ENCODE measurements around the gene BTBD9.

Gene BTBD9

DNA sequence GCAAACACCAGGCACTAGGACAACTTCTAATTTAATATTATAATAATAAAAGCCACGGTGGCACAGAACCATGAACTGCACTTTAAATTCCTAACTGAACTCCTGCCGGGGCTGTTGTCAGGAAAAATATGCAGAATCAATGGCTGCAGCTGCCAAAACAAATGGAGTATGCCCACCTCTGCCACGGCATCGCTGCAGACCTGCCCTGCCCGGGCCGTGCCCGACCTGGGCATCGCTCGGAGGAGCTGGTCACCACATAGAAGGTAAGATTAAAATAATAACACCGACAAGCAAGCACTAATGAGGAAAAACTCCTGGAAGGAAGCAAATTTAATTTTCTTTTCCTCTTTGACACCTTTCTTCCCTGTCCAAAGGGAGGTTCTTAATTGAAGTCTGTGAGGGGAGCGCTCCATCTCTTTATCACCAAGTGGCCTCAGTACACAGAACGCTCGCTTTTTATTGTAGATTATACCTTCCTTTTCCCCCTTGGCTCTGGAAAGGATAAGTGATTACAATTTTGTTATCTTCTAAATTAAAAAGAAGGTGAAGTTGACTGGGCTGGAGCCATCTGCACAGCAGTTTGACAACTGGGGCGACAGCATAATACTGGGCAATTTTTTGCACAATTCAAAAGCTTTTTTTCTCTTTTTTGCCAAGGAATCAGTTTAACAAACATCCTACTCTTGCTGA lies 468.9 kb downstream of the BTBD9 start:
- no peak for DNase-seq

DNA sequence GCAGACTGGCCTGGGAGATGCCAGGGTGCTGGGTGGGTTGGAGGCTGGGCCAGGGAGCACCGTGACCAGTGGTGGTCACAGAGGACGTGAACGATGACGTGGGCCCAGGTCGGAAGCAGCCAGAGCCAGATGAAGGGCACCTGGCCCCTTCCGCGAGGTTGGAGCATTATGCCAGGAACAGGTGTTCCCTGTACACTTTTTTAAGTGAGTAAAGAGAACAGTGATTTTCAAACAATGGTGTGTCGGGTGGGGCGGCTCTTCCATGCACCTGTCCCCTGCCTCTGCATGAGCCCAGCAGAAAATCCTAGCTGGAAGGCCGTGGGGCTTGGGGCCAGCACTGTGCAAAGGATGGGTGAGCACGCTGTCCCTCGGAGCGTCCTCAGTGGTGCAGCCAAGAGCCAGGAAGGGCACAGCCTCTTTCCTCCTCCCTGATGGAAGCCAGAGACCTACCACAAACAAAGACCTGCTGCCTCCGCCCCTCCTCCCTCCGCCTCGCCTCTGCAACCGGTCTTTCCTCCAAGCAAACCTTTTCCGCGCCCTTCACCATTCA lies 469.7 kb downstream of the BTBD9 start:
- no peak for DNase-seq

DNA sequence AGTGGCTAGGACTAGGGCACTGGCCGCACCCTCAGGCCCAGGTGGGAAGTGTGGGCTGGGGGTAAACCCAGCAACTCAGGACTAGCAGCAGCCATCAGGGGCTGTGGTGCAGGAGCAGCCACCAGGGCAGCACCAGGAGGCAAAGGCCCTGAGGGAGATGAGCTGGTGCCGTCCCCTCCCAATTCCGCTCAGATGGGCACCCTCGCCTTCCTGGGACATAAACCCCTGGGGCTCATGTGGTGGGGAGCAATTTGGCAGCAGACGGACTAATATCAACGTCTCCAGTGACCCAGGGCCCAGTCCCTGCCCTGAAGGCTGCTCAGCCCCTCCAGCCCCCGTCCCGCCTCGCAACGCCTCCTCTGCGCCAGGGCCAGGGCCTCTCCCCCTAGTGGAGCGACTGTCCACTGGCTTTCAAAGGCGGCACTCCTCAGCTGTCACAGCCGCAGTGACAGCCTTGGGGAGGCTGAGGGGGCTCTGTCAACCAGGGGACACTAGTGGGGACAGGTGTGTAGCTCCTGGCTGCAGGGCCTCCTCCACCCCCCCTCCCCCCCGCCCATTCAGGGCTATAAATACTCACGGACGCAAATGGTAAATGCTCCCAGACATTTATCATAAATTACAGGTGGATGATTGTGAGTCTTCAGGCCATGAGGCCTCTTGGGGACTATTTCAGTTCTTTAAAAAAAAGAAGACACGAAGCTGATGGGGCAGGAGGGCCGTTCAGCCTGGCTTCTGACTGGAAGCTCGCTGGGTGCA lies 470.3 kb downstream of the BTBD9 start:
- DNase-seq, result no peak

DNA sequence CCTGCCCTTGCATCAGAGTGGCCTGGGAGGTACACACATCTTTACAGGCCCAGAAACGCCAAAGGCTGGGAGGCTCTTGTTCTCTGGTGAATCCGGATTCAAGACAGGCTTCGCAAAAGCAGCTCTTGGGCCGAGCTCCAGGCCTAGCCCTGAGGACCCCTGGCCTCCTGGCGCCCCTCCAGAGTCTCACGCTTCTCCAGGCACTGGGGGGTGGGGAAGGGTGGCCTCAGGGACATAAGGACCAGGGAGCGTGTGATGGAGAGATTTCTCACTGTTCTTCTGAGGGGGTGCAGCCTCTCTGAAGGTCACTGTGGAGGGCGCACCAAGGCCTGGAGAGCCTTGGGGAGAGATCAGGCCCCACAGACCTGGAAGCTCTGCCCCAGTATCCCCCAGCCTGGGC lies 471.0 kb downstream of the BTBD9 start:
- DNase-seq, result no peak

DNA sequence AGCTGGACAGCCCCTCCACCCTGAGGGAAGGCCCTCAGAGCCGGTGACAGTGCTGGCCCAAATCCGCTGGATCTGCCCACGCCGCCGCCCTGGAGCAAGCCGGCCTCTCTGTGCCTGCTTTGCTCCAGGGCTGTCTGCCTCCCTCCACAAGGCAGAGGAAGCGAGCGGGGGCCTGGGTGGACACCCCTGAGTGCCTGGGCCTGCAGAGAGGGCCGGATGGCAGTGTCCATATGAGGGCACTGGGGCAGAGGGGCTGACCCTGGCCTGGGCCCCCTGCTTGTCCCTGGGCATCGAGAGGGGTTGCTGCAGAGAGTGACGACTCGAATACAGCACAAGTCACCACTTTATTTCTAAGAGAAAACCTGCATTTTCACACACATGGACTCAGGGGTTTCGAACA lies 471.6 kb downstream of the BTBD9 start:
- DNase-seq, result no peak

DNA sequence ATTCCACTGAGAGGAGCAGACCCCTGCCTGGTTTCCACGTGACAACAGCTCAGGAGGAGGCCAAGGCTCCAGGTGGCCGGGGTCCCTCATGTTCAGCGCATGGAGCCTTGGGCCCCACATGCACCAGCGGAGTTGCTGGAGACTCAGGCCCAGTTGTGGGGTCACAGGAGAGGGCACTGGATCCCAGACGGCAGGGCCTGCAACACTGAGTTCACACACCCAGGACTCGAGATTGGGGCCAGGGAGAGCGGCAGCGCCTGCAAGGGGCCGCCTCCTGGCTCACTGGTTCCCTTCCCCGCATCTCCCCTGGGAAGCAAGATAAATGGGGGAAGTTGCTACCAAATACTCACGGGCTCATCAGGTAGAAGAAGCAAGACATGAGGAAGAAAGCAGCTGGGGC lies 472.1 kb downstream of the BTBD9 start:
- no peak for DNase-seq

DNA sequence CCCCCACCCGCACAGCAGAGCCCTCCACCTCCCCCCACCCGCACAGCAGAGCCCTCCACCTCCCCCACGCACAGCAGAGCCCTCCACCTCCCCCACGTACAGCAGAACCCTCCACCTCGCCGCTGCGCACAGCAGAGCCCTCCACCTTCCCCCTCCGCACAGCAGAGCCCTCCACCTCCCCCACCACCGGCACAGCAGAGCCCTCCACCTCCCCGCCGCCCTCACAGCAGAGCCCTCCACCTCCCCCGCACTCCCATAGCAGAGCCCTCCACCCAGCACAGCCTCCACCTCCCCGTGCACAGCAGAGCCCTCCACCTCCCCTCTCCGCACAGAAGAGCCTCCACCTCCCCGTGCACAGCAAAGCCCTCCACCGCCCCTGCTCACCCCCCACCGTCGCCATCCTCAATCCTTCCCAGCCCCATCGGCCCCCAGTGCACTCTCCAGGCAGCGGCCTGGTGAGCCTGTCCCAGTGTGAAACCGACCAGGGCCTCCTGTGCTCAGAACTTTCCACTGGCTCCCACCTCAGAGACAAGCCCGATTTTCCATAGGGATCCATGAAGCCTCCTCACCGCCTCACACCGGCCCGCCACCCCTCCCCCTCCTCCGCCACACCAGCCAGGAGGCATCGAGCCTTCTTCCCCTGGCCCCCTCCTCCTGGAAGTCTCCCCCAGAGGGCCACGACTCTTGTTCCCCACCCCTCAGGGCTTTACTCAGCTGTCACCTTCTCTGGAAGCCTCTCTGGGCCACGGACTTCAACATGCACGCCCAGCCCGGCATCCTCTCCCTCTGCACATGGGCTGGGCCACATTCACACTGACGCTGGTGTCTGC lies 473.1 kb downstream of the BTBD9 start:
- DNase-seq, result no peak

DNA sequence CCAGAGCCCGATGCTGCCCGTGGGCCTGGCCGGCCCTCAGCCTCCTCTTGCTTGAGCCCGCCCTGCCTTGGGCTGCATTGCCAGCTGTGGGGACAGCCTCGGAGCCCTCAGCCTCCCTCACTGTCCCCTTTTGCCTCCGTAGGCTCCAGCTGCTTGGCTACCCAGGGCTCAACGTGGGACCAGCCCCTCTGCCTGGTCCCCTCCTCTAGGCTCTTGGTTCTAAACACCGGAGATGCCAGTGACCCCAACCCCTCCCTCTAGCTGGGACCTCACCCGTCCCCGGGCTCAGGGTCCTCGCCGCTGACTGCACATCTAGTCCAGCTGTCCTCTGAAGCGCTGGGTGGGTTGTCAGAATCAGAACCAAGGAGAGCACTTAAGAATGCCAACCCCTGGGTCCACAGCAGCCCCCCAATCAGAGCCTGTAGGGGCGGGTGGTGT lies 475.0 kb downstream of the BTBD9 start:
- no peak for DNase-seq

DNA sequence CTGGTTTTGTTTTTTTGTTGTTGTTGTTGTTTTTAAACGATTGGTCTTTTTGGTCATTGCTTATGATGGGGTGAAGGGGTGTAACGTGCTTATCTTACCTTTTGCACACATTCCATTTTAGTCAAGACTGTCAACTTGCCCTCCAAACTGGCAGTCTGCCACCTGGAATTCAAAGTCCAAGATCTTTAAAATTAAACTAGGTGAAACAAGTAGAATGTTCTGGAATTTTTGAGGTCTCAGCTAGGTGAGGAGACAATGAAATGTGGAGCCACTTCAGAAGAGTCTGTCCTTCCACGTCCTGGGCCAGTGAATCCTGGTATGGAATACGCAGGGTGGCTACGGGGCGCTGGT lies 475.6 kb downstream of the BTBD9 start:
- DNase-seq, result no peak

DNA sequence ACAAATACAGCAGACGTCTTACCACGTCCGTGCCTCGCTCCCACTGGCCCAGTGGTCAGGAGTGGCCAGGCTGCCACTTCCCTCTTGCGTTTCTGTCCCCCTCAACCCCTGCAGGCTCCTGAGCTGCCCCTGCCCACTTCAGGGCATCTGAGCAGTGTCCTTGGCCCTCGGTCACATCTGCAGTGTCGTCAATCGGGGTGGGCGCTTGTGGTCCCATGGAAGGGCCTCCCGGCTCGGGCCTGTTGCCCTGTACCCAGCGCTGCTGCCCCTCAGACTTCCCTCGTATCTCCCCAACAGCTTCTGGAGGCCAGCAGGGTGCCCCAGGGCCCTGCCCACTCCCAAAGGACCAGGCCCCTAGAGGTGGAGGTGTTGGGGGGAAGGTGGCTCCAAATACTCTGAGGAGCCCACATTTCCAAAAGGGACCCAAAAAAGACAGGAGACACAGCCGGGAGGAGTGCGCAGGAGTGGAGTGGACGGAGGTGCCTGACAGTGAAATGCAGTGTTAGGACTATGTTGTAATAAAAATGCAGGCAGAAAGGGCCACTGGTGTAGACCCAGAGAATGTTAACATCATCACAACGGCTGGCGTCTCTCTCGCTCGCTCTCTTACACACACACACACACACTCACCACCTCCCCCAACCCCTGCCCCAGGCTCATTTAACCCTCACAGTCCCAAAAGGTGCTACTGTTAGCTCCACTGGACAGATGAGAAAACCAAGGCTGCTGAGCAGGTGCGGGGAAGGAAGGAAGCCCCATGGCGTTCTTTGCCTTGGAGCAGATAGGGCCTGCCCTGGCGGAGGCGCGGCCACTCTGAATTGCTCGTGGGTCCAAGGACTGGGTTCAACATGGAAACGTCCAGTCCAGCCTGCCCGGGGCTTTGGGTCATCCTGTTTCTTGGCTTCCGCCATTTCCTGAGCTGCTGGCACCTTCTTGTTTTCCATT lies 476.3 kb downstream of the BTBD9 start:
- no peak for DNase-seq

DNA sequence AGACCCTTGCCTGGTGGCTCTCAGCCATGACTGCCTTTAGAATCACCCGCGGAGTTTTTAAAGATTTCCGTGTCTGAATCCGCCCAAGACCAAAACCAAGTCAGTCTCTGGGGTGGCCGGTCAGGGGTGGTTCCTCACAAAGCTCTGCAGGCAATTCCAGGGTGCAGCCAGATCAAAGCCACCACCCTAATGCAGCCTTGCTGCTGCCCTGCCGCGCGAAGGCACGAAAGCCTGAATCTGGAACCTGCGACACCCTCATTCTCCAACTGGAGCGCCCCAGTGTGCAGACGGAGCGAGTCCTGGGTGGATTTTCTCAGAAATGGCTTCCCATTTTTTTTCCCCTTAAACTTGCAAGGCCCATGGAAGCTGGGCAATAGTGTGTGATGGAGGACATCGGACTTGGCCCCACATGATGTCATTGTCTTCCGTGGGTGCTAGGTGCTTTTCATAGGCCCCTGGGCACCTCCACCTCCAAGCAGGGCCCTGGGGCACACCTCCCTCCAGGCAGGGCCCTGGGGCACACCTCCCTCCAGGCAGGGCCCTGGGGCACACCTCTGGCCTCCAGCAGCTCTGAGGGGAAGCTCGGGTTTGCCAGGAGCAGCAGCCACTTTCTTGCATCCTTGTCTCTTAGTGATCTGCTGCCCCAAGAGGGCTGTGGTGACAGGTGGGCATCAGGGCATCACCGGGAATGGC lies 477.1 kb downstream of the BTBD9 start:
- no peak for DNase-seq

DNA sequence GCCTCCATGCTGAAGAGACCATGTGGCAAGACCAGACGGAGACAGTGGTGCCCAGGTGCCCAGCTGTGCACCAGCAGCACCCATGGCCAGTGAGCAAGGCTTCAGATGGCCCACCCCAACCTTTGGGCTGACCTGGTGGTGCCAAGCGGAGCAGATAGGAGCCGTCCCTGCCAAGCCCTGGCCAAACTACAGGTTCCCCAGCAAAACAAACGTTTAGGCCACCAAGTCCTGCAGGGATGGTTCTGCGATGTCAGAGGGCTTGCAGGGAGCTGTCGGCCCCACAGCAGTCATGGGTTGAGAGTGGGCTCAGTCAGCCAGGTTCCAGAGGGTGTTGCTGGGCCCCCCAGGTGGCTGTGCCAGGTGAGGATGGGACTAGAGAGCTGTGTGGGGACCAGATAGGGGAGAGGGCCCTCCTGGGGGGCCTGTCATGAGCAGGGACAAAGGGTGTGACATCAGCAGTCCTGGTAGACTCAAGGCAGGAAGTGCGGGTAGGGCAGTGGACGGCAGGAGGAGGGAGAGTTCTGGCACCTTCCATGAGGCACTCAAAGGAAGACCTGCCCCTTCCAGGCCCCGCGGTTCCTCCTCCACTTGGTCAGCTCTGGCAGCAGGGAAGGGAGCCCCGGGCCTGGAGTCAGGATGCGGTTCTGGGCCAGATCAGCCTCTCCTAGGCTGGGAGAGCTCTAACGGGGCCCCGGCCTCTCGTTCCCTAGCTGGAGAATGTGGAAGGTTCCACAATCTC lies 477.8 kb downstream of the BTBD9 start:
- no peak for DNase-seq

DNA sequence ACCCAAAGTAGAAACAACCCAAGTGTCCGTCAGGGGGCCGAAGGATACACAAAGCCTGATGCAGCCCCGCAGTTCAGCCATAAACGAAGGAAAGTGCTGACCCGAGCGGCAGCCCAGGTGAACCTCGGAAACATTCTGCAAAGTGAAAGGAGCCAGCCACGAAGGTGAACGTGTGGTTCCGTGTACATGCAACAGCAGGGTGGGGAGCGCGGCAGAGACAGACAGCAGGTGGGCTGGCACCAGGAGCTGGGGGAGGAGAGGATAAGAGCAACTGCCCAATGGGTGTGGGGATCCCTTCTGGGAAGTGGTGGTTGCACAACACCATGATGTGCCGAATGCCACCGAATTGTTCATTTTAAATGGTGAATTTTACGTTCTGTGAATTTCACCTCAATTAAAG lies 478.4 kb downstream of the BTBD9 start:
- no peak for DNase-seq

DNA sequence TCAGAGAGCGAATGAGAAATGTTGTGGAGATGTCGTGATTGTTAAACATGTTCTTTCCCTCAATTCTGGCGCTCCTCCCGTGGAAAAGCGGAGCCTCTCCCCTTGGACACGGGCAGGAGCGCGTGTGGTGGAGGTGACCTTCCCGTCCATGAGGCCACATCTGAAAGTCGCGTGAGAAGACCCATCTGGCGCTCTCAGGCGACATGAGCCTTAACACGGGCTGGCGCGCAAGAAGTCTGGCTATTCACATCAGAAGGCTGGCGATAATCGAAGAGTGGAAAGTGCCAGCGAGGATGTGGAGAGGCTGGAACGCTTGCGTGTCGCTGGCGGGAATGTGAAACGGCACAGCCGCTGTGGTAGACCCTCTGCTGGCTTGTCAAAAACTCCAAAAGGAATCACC lies 478.9 kb downstream of the BTBD9 start:
- DNase-seq, result no peak

DNA sequence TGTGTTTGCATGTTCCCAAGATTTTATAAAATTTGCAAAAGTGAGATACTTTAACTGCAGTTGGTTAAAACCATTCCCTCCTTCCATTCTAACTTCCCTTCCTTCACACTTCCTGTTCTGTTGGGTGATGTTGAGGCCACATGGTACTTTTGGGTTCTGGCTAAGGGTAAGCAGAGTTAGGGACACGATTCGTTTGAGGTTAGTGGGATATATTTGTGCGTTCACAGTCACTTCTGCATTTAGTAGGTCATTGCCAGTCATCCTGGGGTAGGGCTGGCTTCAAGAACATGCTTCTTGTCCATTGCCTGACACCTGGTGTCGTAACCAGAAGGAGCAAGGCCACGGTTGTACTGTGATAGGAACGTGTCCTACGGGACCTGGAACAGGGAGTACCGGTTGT lies 480.1 kb downstream of the BTBD9 start:
- DNase-seq, result no peak

DNA sequence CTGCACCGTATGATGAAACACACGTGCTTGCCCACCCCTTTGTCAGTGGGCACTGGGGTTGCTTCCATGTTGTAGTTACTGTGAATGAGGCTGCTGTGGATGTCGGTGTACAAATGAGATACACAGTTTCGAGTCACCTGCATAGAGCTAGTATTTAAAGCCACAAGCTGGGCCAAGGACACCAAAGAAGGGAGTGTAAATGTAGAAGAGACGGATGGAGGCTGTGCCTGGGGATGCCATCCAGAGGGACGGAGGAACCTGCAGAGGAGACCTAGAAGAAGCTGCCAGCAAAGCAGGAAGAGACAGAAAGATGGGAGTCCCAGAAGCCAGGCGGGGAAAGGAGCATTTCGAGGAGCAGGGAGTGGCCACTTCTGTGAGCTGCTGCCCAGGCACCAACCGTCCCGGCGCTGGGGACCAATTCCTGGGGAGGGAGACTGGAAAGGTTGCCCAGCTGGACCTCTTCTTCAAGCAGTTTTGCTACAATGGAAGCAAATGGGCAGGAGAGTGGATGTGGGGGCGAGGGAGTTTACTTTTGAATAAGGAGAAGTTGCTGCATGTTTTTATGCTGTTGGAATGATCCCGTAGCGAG lies 480.9 kb downstream of the BTBD9 start:
- no peak for DNase-seq

DNA sequence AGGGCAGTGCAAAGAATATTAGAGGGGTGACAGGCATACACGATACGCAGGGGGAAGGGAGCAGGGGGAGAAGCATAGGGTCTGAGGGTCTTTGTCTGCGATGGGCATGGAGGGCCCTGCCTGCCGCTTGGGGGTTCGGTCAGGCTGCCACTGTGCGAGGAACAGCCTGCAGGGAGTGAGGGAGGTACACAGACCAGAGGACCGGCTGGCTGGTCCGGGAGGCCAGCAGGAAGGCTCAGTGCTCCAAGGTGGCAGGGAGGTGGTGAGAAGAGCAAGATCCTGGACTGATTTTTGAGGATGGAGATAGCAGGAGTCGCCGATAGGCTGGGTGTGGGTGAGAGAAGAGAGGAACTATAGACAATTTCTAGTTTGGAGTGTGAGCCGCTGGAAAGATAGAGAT lies 481.8 kb downstream of the BTBD9 start:
- no peak for DNase-seq

DNA sequence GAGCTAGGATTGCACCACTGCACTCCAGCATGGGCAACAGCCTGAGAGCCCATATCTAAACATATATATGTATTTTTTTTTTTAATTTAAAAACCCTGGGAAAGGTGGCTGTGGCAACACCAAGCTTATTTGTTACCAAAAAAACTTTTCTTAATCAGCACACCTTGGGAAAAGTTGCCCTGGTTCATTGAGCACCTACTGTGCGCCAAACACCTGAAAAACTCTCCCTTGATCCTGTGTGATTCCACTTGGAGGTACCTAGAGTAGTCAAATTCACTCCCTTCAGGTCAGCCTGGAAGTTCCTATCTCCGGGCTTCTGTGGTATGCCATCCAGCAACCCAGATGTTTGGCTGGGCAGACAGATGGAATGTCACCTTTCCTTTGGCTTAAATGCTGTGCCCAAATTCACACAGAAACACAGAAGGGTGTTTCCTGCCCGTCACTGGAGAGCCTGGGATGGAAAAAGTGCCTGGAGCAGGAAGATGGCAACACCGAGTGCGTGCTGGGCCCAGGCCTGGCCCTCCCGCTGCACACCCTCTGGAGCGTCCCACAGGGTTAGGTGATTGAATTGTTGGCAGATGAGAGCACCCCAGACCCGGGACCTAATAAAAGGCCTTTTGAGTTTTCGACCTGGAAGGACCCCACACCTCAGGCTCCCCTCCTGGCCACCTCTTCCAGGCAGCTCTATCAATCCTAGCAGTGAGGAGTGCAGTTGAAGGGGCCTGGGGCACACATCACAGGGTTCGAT lies 482.7 kb downstream of the BTBD9 start:
- no peak for DNase-seq

DNA sequence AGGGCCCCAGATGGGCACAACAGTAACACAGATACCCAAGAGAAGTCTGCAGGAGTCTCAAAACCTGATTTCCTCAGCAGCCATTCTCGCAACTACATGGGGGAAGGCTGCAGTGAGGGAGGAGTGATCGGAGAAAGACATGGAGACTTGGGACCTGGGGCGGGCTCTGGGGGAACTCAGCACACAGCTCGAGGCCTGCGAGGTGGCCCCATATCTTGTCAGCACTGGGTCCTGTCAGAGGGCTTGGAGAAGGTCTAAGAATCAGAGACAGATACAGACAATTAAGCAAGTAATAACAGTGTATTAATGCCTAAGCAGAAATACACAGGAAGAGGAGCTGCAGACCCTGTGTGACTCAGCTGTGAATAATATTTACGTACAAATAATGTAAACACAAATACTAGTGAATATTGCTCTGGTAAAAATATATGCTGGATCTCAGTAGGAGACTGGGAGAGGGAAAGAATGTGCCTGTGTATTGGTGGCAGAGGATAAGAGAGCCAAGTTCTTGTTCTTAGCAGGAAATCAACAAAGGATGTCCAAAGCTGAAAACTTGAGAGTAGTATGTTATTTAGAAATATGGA lies 484.0 kb downstream of the BTBD9 start:
- DNase-seq, result no peak

All from effector CD4-positive, alpha-beta T cell (primary cell).